A549 treated with DMSO at 1 μM for 4 hours (cell line): ENCODE results near the gene USP13. TPM values are rescaled to one million over a fixed set of nuclear protein-coding genes. Genes with fewer than 3 reads are reported as not detected.

Experiments used
- total RNA-seq: library from RNA; stranded (reverse); fragments of 200-300 nt; extraction: Qiagen RNA extraction; gene quantifications from 5 replicates; pipeline ENCODE4 v1.2.3, GENCODE V29; 2022; ENCODE audit warnings: low read depth

Gene USP13
- total RNA-seq = 10.0 to 14.0 TPM (median 12.7 TPM) in 5 replicates

DNA sequence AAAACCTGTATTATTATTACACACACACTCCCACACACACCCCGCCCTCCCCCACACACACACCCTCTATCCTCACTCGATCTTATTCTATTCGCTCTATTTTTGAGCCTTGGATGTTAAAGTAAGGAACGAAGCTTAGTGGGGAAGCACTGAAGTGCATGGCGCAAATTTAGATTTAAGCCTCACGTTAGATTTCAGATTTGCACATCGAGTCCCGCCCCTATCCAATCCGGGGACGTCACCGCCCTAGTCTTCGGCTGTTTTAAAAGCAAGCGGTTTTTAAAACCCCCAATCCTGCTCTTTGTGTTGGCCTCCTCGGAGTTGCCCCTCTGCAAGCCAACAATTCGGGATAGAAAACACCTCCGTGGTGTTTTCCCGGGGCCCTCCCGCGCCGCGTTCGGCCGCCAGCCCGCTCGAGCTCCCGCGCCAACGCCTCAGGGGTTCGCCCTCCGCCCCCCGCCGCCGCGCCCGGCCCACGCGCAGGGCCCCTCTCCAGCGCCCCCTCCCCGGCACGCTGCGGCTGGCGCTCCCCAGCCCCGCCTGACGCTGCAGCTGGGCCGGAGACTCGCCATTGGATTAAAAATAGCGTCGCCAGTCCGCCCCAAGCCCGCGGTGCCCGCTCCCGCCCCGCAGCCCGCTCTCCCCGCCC is at the start of gene USP13:
Gene USP13 (plus strand): TSS at position 594 of the 649 bp plus-strand sequence. CDS start 186 bp downstream, outside the sequence.

DNA sequence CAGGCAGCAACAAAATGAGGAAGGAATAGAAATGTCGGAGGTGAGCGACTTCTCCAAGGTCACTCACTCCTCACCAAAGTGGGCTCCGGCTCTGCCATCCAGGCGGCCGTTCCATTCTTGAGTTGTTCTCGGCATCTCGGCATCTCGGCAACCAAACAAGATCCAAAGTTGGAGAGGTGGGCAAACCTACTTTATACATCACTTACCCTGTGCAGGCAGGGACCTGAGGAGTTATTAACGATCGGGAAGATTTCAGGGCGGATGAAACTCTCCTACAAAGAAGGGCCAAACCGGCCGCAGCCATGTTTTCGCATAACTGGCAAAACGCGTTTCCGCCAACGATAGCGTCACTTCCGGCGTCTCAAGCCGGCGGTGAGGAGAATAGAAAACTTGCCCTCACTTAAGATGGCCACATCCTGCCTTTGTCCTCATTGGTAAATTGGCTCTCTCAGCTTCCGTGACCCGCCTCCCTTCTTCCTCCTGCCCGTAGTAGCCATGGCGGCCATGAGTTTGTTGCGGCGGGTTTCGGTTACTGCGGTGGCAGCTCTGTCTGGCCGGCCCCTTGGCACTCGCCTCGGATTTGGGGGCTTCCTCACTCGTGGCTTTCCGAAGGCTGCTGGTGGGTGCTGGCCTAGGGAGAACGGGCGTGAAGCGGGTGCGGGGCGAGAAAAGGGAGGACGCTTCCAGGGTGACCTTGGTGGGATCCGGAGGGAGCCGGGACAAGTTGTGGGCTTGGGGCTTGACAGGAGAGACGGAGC is 48.3 kb upstream of the USP13 start, which contains the start of the genes MRPL47 and NDUFB5:
Gene MRPL47 (minus strand): TSS at position 318 of the 758 bp plus-strand sequence. CDS start 14 bp downstream, at position 304.
Gene NDUFB5 (plus strand): TSS at position 474 of the 758 bp plus-strand sequence. CDS start 22 bp downstream, at position 496.

Other genes starting within 250 kb of the USP13 start
- 9.4 to 17.3 TPM (median 15.4 TPM) in 5 replicates for gene GNB4, start 201.6 kb upstream of the USP13 start, total RNA-seq
- 54.2 to 69.7 TPM (median 58.3 TPM) in 5 replicates for gene ACTL6A, start 90.1 kb upstream of the USP13 start, total RNA-seq
- gene MRPL47, start 48.4 kb upstream of the USP13 start, total RNA-seq = 34.8 to 44.0 TPM (median 41.3 TPM) in 5 replicates
- gene NDUFB5, start 48.2 kb upstream of the USP13 start, total RNA-seq = 43.9 to 55.4 TPM (median 48.1 TPM) in 5 replicates